ENCODE results near the gene SPTBN4.
"Not testable (repeated sequence)": the region's sequence is repeated elsewhere in the genome, so short reads cannot be mapped to it uniquely, and the experiment has no call there.

Gene SPTBN4

GRCh38 chr19:40465025-40465556 lies 1.7 kb upstream of the SPTBN4 start:
- no peak for DNase-seq (ENCODE audit: low spot score)

- DNase-seq (ENCODE audit: low spot score), result peak; percentile 100
Observed at GRCh38 chr19:40465557-40466218, 1.1 kb upstream of the SPTBN4 start, which contains the start of gene BLVRB. TSS of gene BLVRB (minus strand) at chr19:40465745. CDS start at chr19:40465688, 57 bp downstream.

- DNase-seq (ENCODE audit: low spot score), result peak; percentile 58
Observed at GRCh38 chr19:40466219-40466984, 399 bp upstream of the SPTBN4 start.

GRCh38 chr19:40469011-40469410 lies 2.2 kb downstream of the SPTBN4 start:
- no peak for DNase-seq (ENCODE audit: low spot score)

- no peak for DNase-seq (ENCODE audit: low spot score)
Observed at GRCh38 chr19:40471111-40471510, 4.3 kb downstream of the SPTBN4 start.

GRCh38 chr19:40472516-40472915 lies 5.7 kb downstream of the SPTBN4 start:
- no peak for DNase-seq (ENCODE audit: low spot score)

GRCh38 chr19:40474737-40475136 lies 7.9 kb downstream of the SPTBN4 start:
- DNase-seq (ENCODE audit: low spot score), result no peak

GRCh38 chr19:40475878-40476644 lies 9.3 kb downstream of the SPTBN4 start:
- not testable (repeated sequence) for DNase-seq (ENCODE audit: low spot score)

- no peak for DNase-seq (ENCODE audit: low spot score)
Observed at GRCh38 chr19:40486017-40486416, 19.2 kb downstream of the SPTBN4 start.

GRCh38 chr19:40489882-40490230 lies 23.1 kb downstream of the SPTBN4 start:
- no peak for DNase-seq (ENCODE audit: low spot score)

GRCh38 chr19:40492274-40492673 lies 25.5 kb downstream of the SPTBN4 start:
- no peak for DNase-seq (ENCODE audit: low spot score)

GRCh38 chr19:40493778-40494177 lies 27.0 kb downstream of the SPTBN4 start:
- no peak for DNase-seq (ENCODE audit: low spot score)

- DNase-seq (ENCODE audit: low spot score), result no peak
Observed at GRCh38 chr19:40494191-40494838, 27.5 kb downstream of the SPTBN4 start.

GRCh38 chr19:40497214-40497613 lies 30.4 kb downstream of the SPTBN4 start:
- no peak for DNase-seq (ENCODE audit: low spot score)

- no peak for DNase-seq (ENCODE audit: low spot score)
Observed at GRCh38 chr19:40499320-40499719, 32.5 kb downstream of the SPTBN4 start.

- DNase-seq (ENCODE audit: low spot score), result not testable (repeated sequence)
Observed at GRCh38 chr19:40500678-40501530, 34.1 kb downstream of the SPTBN4 start.

GRCh38 chr19:40501599-40501998 lies 34.8 kb downstream of the SPTBN4 start:
- no peak for DNase-seq (ENCODE audit: low spot score)

- DNase-seq (ENCODE audit: low spot score), result no peak
Observed at GRCh38 chr19:40502081-40502480, 35.3 kb downstream of the SPTBN4 start.

GRCh38 chr19:40502647-40503319 lies 36.0 kb downstream of the SPTBN4 start:
- no peak for DNase-seq (ENCODE audit: low spot score)

- DNase-seq (ENCODE audit: low spot score), result peak; percentile 78
Observed at GRCh38 chr19:40503320-40503695, 36.5 kb downstream of the SPTBN4 start.

All from Ammon's horn (tissue), 1 donor.